Tracheal epithelial cell (primary cell): ENCODE results near the gene USB1. TPM values are rescaled to one million over a fixed set of nuclear protein-coding genes. Genes with fewer than 3 reads are reported as not detected.

Experiments used
- total RNA-seq: library from RNA; depleted of rRNA; stranded (reverse); fragments of >200 nt; gene quantifications from 2 replicates; pipeline ENCODE4 v1.2.1, GENCODE V29; 2014

The USB1 gene, protein sequence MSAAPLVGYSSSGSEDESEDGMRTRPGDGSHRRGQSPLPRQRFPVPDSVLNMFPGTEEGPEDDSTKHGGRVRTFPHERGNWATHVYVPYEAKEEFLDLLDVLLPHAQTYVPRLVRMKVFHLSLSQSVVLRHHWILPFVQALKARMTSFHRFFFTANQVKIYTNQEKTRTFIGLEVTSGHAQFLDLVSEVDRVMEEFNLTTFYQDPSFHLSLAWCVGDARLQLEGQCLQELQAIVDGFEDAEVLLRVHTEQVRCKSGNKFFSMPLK
- total RNA-seq, result 31.1 and 84.8 TPM in 2 replicates

DNA sequence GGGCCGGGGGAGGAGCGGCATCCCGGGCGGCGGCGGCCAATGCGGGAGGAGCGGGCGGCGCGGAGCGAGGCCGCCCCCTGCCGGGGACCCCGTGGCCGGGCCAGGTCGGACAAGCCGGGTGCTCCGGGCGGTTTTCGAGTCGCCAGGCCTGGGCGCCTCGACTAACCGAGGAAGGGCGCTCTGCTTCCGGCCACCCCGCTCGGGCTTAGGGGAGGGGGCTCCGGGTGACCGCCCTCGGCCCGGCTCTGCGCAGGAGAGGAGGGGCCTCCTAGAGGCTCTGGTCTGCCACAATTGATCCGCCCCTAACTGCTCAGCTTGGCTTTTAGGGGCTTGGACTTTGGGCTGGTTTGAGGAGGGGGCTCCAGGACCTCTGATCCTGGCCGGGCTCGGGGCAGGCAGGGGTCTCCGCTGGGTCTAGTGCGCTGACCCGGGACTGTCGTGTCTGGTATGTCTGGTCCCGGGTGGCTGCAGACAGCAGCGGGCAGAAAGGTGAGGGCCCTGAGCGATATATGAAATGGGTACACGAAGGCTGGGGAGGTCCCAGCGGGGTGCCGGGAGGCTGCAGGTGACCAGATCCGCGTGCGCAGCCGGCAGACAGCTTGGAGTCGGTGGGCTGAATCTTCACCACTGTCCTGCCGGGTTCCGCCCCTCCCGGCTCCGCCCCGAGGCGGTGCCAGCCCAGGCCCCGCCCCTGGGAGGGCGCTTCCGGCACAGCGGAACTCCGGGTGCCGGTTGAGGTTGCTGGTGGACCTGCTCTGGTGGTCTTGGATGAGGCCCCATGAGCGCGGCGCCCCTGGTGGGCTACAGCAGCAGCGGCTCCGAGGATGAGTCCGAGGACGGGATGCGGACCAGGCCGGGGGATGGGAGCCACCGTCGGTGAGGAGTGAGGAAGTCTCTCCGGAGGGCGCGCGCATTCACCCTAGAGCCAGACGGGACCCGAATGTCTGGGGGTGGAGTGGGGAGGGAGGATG lies at the start of gene USB1:
USB1 (plus strand) TSS at position 702 of the 971 bp plus-strand sequence; CDS start at position 779, 77 bp downstream.

DNA sequence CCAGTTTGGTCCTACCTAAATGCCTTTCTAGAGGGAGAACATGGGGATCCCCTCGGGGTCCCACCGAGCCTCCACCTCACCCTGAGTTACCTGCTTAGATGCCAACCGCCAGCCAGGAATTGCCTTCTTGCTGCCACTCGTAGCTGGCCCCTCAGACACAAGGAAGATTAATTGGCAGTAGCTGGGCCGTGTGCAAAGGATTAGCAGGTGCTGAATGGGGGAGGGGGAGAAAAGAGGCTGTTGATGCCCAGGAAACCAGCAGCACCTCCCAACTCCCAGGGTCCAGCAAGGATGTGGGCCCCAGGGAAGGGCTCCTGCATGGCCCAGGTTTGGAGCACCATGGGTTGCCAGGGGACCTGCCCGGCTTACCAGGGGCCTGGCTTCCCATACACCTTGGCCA lies 30.2 kb upstream of the USB1 start, which contains the start of gene CNGB1:
CNGB1 (minus strand) TSS at position 159 of the 400 bp plus-strand sequence. CDS start 3,842 bp downstream, outside the sequence.

DNA sequence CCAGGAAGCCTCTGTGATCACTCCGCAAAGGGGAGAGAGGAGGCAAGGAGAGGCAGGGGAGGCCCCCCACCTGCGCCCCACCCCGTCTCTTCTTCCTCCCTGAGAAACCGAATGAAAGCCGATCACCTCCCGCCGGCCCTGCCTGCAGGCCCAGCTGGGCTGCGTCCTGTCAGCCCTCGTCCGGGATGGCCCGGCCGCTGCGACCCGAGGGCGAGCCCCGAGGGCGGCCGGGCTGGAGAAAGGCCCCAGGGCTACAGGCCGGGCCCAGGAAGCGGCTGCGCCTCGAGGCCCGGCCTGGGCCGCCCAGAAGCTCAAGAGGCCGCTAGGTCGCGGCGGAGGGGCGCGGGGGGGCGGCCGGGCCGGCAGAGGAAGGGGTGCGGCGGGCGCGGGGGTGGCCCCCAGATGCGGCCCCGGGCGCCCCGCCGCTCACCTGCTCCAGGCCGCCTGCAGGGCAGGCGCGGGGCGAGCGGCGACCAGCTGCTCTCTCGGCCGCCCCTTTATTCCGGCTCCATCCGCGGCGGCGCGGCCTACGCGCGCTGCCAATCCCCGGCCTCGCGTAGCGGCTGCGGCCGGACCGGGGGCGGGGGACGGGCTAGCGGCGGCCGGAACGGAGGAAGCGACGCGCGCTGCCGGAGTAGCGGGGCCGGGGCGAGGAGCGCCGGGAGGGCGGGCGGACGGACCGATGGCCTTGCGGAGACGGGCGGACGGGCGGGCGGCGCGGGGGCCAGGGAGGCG lies 1.1 kb upstream of the USB1 start, which contains the start of gene ZNF319:
ZNF319 (minus strand) TSS at position 702 of the 735 bp plus-strand sequence. CDS start 2,407 bp downstream, outside the sequence.

DNA sequence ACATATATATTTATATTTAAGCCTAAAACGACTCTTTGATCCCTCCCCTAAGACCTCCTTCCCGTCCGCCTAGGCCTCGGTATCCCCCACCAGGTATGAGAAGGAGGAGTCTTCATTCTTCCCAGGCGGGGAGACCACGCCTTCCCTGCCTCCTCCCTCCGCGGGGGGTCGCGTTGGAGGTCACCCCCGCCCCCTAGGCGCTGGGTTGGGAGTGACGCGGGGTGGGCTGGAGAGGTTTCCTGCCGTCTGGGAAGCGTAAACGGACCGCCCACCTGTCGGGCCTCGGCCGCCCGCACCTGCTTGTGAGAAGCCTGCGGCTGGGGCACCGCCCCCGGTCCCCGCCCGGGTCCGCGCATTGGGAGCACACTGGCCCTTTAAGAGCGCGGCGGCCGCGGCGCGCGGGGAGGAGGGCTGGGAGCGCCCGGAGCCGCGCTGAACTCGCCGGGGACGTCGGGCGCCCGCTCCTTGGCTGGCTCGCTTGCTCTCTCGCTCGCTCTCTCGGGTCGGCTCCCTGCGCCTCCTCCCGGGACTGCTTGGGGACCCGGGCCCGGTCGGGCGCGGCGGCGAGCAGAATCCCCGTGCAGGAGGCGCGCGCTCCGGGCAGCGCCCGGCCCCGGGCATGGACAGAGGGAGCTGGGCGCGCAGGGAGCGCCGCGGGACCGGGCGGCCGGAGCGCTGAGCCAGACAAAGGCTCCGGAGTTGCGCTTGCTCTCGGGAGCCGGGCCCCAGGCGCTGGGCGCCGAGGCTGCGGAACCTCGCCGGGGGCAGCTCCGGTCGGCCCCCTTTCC lies 24.3 kb downstream of the USB1 start, which contains the start of gene MMP15:
MMP15 (plus strand) TSS at position 404 of the 788 bp plus-strand sequence. CDS start 597 bp downstream, outside the sequence.

Other genes starting within 250 kb of the USB1 start
- gene KIFC3, start 198.9 kb upstream of the USB1 start, total RNA-seq, result 31.1 and 107 TPM in 2 replicates
- 1.3 and 1.4 TPM in 2 replicates for gene CNGB1, start 30.3 kb upstream of the USB1 start, total RNA-seq
- 1.3 and 3.6 TPM in 2 replicates for gene ZNF319, start 735 bp upstream of the USB1 start, total RNA-seq
- gene MMP15, start 24.3 kb downstream of the USB1 start, total RNA-seq, result 23.7 and 27.2 TPM in 2 replicates
- 32.0 and 35.9 TPM in 2 replicates for gene CFAP20, start 128.0 kb downstream of the USB1 start, total RNA-seq
- gene CSNK2A2, start 196.7 kb downstream of the USB1 start, total RNA-seq, result 32.5 and 54.6 TPM in 2 replicates